Activated B cell treated with CpG ODN at 0.5 μM for 24 hours (primary cell): Measurements from ENCODE around the gene PCSK2. TPM values are rescaled to one million over a fixed set of nuclear protein-coding genes. Genes with fewer than 3 reads are reported as not detected.

ENCODE experiments used
- ATAC-seq: fragments of 200-7000 bp; cut with Tn5 transposase; one replicate; pipeline ENCODE4 v1.10.0; 2021; ENCODE audit warnings: low read depth, mild to moderate bottlenecking, moderate library complexity
- CTCF ChIA-PET: fragments of 350-600 bp; sonication (Branson Sonifier 250); formaldehyde crosslinking; loops from one replicate; lab custom pipeline; 2021; ENCODE audit warnings: antibody characterized with exemption; lab: Charles Lee
- POLR2A ChIA-PET: fragments of 350-600 bp; sonication (Branson Sonifier 250); formaldehyde crosslinking; loops from one replicate; lab custom pipeline; 2021; ENCODE audit warnings: antibody characterized with exemption; lab: Charles Lee
- DNase-seq: peaks from one replicate; pipeline ENCODE4 v3.0.0; 2022
- H3K27ac Mint-ChIP-seq: one replicate; pipeline ENCODE4 v1.8.0; 2020; ENCODE audit warnings: mixed read lengths
- H3K27me3 Mint-ChIP-seq: one replicate; pipeline ENCODE4 v1.8.0; 2021; ENCODE audit warnings: mixed read lengths
- H3K36me3 Mint-ChIP-seq: one replicate; pipeline ENCODE4 v1.8.0; 2021; ENCODE audit warnings: low read depth, mixed read lengths
- H3K4me1 Mint-ChIP-seq: one replicate; pipeline ENCODE4 v1.8.0; 2021; ENCODE audit warnings: mixed read lengths
- H3K4me3 Mint-ChIP-seq: one replicate; pipeline ENCODE4 v1.8.0; 2020; ENCODE audit warnings: mild to moderate bottlenecking, mixed read lengths
- H3K9me3 Mint-ChIP-seq: one replicate; pipeline ENCODE4 v1.8.0; 2020; ENCODE audit warnings: mixed read lengths
- intact Hi-C: fragments of 100-400 bp; cut with micrococcal nuclease; formaldehyde crosslinking; loops from one replicate; pipeline ENCODE4 v1.15.1; 2024
- total RNA-seq: library from RNA; stranded (reverse); gene quantifications from 2 replicates; pipeline ENCODE4 v1.2.3, GENCODE V29; 2022
- TF ChIP-seq, protein P1 (sequence below): fragments of 200-600 bp; IDR thresholded peaks from one replicate; pipeline ENCODE4 v1.8.0; 2022; ENCODE audit warnings: antibody characterized with exemption, mild to moderate bottlenecking

PCSK2 gene
- total RNA-seq, 1 donor from 2014 or later = not detected

DNA sequence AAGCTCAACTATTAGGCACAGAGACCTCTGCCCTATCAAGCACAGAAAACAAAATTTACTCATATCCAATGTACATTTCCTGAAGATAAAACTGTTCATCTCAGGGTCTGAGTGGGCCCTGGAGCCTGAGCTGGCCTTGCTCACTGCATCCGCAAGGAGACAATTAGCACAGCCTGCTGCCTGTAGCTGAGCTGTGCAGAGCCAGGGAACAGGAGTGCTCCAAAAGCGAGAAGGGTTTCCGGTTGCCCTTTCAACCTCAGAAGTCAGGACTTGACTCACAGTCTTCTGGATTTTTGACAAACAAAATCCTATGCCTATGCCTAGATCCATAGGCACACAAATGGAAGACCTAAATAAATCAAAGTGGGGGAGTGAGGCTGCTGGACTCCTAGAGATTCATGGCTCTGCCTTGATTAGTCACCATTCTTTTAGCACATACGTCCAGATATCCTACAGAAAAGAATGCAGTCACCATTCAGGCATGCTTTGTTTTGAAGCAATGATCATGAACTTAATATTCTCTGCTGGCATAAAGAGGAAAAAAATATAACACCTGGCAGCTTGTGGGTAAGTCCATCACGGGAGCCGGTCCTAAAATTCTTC is 230.8 kb downstream of the PCSK2 start:
- H3K36me3 Mint-ChIP-seq = no peaks in the 10 kb centered on the region
- no peaks in the 10 kb centered on the region for H3K4me1 Mint-ChIP-seq
- peaks cover 24% of the 10 kb centered on the region for H3K27me3 Mint-ChIP-seq
- intact Hi-C loops = no loop called here
- H3K27ac Mint-ChIP-seq = no peak overlapping the region
- CTCF ChIA-PET = no interaction called here
- peaks cover 3% of the 10 kb centered on the region for H3K9me3 Mint-ChIP-seq
- DNase-seq (no peak), ATAC-seq (no peak)
- POLR2A ChIA-PET = no interaction called here
- TF ChIP-seq, protein P1, sequence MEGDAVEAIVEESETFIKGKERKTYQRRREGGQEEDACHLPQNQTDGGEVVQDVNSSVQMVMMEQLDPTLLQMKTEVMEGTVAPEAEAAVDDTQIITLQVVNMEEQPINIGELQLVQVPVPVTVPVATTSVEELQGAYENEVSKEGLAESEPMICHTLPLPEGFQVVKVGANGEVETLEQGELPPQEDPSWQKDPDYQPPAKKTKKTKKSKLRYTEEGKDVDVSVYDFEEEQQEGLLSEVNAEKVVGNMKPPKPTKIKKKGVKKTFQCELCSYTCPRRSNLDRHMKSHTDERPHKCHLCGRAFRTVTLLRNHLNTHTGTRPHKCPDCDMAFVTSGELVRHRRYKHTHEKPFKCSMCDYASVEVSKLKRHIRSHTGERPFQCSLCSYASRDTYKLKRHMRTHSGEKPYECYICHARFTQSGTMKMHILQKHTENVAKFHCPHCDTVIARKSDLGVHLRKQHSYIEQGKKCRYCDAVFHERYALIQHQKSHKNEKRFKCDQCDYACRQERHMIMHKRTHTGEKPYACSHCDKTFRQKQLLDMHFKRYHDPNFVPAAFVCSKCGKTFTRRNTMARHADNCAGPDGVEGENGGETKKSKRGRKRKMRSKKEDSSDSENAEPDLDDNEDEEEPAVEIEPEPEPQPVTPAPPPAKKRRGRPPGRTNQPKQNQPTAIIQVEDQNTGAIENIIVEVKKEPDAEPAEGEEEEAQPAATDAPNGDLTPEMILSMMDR = no peak
- no peak overlapping the region for H3K4me3 Mint-ChIP-seq

DNA sequence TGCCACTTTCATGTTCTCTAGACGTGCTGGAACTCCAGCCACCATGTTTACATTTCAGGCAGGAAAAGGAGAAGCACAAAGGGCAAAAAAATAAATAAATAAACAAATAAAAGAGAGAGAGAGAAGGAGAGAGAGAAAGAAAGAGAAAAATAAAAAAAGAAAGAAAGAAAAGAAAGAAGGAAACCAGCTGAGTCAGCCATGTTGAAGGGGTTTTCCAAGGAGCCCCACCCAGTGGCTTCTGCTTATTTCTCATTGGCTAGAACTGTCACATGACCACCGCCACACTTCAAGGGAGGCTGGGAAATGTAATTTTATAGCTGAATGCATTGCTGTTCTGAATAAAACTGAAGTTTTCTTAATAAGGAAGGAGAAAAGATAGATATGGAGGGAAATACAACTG is 233.3 kb downstream of the PCSK2 start:
- TF ChIP-seq, protein P1 = no peak
- Mint-ChIP-seq H3K4me1 (no peaks in the 10 kb centered on the region), H3K36me3 (no peaks in the 10 kb centered on the region), H3K9me3 (peaks cover 3% of the 10 kb centered on the region), H3K27ac (no peak overlapping the region), H3K4me3 (no peak overlapping the region), H3K27me3 (peaks cover 16% of the 10 kb centered on the region)
- DNase-seq (no peak), ATAC-seq (no peak)
- intact Hi-C loops = no loop called here
- ChIA-PET POLR2A (no interaction called here), CTCF (interaction anchor here (1.5 kb wide), 1 partner anchor 29 kb away, joined by 3 read pairs; no protein-coding TSS in a partner anchor)

DNA sequence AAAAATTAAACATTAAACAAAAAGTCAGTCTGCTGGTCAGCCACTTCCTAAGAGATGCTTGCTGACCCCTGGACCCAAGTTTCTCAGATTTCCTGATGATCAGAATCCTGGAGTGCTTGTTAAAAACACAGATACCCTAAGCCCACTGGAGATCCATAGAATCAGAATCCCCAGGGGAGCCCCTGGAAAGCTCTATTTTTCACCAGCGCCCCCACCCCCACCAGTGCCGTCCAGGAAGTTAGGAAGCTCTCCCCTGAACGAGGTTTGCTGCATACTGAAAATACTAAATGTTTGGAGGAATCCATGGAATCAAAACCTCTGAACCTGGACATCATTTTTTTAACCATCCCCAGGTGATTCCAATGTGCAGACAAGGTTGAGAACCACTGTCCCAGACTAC is 235.1 kb downstream of the PCSK2 start:
- Mint-ChIP-seq H3K9me3 (peaks cover 3% of the 10 kb centered on the region), H3K4me1 (no peaks in the 10 kb centered on the region), H3K4me3 (no peak overlapping the region), H3K36me3 (no peaks in the 10 kb centered on the region), H3K27me3 (peaks cover 16% of the 10 kb centered on the region), H3K27ac (no peak overlapping the region)
- no peak for DNase-seq
- intact Hi-C loops = no loop called here
- TF ChIP-seq, protein P1 = no peak
- ChIA-PET CTCF (no interaction called here), POLR2A (no interaction called here)
- ATAC-seq = no peak

DNA sequence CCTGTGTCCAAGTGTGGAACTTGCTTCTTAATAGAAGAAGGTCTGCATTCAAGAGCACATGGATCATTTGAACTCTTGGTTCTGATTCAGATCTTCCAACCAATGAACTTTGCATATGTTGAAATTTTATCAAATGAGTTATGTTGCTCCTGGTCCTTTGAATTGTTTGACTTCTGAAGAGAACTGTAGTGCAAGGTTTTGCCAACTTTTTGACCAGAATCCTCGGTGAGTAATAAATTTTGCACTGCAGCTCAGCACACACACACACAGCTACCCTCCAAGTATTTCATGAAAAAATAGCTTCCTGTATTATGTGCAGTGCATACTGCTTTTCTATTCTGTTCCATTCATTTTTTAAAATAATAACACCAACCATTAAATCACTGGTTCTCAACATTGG is 236.9 kb downstream of the PCSK2 start:
- POLR2A ChIA-PET = no interaction called here
- no peak overlapping the region for H3K4me3 Mint-ChIP-seq
- TF ChIP-seq, protein P1 = no peak
- no peaks in the 10 kb centered on the region for H3K4me1 Mint-ChIP-seq
- CTCF ChIA-PET = no interaction called here
- DNase-seq = no peak
- H3K27me3 Mint-ChIP-seq = peaks cover 9% of the 10 kb centered on the region
- no peak for ATAC-seq
- H3K9me3 Mint-ChIP-seq = peaks cover 3% of the 10 kb centered on the region
- no peak overlapping the region for H3K27ac Mint-ChIP-seq
- intact Hi-C loops = no loop called here
- H3K36me3 Mint-ChIP-seq = no peaks in the 10 kb centered on the region

DNA sequence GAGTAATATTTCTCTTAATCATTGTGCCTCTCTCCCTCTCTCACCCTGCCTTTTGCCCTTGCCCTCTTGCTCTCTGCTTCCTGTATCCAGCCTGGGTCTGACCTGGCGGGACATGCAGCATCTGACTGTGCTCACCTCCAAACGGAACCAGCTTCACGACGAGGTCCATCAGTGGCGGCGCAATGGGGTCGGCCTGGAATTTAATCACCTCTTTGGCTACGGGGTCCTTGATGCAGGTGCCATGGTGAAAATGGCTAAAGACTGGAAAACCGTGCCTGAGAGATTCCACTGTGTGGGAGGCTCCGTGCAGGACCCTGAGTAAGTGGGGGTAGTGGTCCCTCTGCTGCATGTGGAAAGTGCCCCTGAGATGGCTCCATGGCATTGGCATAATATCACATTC is 238.4 kb downstream of the PCSK2 start:
- POLR2A ChIA-PET = no interaction called here
- peaks cover 2% of the 10 kb centered on the region for H3K9me3 Mint-ChIP-seq

More for the DNA sequence above, 238.4 kb downstream of the PCSK2 start:
- H3K4me3 Mint-ChIP-seq = no peak overlapping the region
- intact Hi-C loops = no loop called here
- peaks cover 7% of the 10 kb centered on the region for H3K27me3 Mint-ChIP-seq
- DNase-seq (no peak), ATAC-seq (no peak)
- H3K4me1 Mint-ChIP-seq = no peaks in the 10 kb centered on the region
- TF ChIP-seq, protein P1 = no peak
- CTCF ChIA-PET = no interaction called here
- no peaks in the 10 kb centered on the region for H3K36me3 Mint-ChIP-seq
- H3K27ac Mint-ChIP-seq = no peak overlapping the region
